Suprapubic skin (tissue), 4 donors: ENCODE data around the gene WWOX. TPM values are rescaled to one million over a fixed set of nuclear protein-coding genes. Genes with fewer than 3 reads are reported as not detected.

Experiments used
- DNase-seq, 2 donors: peaks; one replicate each; pipeline ENCODE4 v3.0.0-alpha.2; 2019; ENCODE audit warnings: low spot score in 2 of 2
- H3K27ac ChIP-seq: fragments of 200-600 bp; sonication (generic); one replicate; pipeline ENCODE4 v1.5.1; 2019
- H3K27me3 ChIP-seq: fragments of 200-600 bp; sonication (generic); one replicate; pipeline ENCODE4 v1.5.1; 2019
- H3K36me3 ChIP-seq: fragments of 200-600 bp; sonication (generic); one replicate; pipeline ENCODE4 v1.5.1; 2019
- H3K4me1 ChIP-seq: fragments of 200-600 bp; sonication (generic); one replicate; pipeline ENCODE4 v1.5.1; 2019
- H3K4me3 ChIP-seq: fragments of 200-600 bp; sonication (generic); one replicate; pipeline ENCODE4 v1.5.1; 2019; ENCODE audit warnings: mild to moderate bottlenecking
- H3K9me3 ChIP-seq: fragments of 200-600 bp; sonication (generic); one replicate; pipeline ENCODE4 v1.5.1; 2019
- CTCF ChIP-seq, 2 donors: fragments of 200-600 bp in 1 of 2; fragments of 450-650 bp in 1 of 2; sonication (generic) in 1 of 2; IDR thresholded peaks; one replicate each; pipeline ENCODE4 v1.5.1; 2016 to 2019; ENCODE audit warnings: antibody characterized with exemption in 2 of 2, mild to moderate bottlenecking in 1 of 2, moderate library complexity in 1 of 2
- EP300 ChIP-seq: sonication (generic); formaldehyde crosslinking; IDR thresholded peaks from one replicate; pipeline ENCODE4 v1.6.1; 2017; ENCODE audit warnings: antibody characterized with exemption
- POLR2A ChIP-seq, 2 donors: fragments of 450-650 bp; IDR thresholded peaks; one replicate each; pipeline ENCODE4 v1.6.1; 2017; ENCODE audit warnings: antibody characterized with exemption in 2 of 2, mild to moderate bottlenecking in 2 of 2, moderate library complexity in 2 of 2
- POLR2AphosphoS5 ChIP-seq, 3 donors: sonication (generic); formaldehyde crosslinking; IDR thresholded peaks; one replicate each; pipeline ENCODE4 v1.6.1; 2017; ENCODE audit warnings: antibody characterized with exemption in 3 of 3
- WGBS: methylation state at CpG from one replicate; pipeline ENCODE4 v1.1.5; 2018; 5-methylcytosine and 5-hydroxymethylcytosine counted together
- total RNA-seq, 4 donors: library from RNA; depleted of rRNA; stranded (reverse); fragments of >200 nt; gene quantifications; one replicate each; pipeline ENCODE4 v1.1.0, GENCODE V29; 2016

Gene WWOX
- total RNA-seq, 4 donors from 2014 or later, result 29.6 to 104 (median 47.3) TPM

- TF ChIP-seq CTCF (IDR thresholded peaks at IDR 0.05), result no peak
- no peak for TF ChIP-seq POLR2AphosphoS5 (IDR thresholded peaks at IDR 0.05)
- TF ChIP-seq EP300, result no peak
- TF ChIP-seq POLR2A (IDR thresholded peaks at IDR 0.05), result no peak
- Histone ChIP-seq H3K4me3 (no peak overlapping the region), H3K27me3 (no peaks in the 10 kb centered on the region), H3K4me1 (no peaks in the 10 kb centered on the region), H3K9me3 (no peaks in the 10 kb centered on the region), H3K36me3 (no peaks in the 10 kb centered on the region), H3K27ac (no peak overlapping the region)
- DNase-seq, result no peak
- 83% methylated on average over 15 of the region's 15 CpGs for WGBS
Observed at GRCh38 chr16:78375055-78375679, 275.7 kb downstream of the WWOX start.

GRCh38 chr16:78376452-78376851 lies 277.0 kb downstream of the WWOX start:
- Histone ChIP-seq H3K4me1 (no peaks in the 10 kb centered on the region), H3K9me3 (no peaks in the 10 kb centered on the region), H3K27me3 (no peaks in the 10 kb centered on the region), H3K27ac (no peak overlapping the region), H3K4me3 (no peak overlapping the region), H3K36me3 (no peaks in the 10 kb centered on the region)
- TF ChIP-seq CTCF (IDR thresholded peaks at IDR 0.05), result no peak
- 91% methylated on average over 4 of the region's 4 CpGs for WGBS
- DNase-seq, result no peak

- TF ChIP-seq EP300 (no peak), POLR2AphosphoS5 (IDR thresholded peaks at IDR 0.05) (no peak)
- Histone ChIP-seq H3K4me1 (no peaks in the 10 kb centered on the region), H3K27me3 (no peaks in the 10 kb centered on the region), H3K36me3 (no peaks in the 10 kb centered on the region), H3K9me3 (no peaks in the 10 kb centered on the region), H3K27ac (no peak overlapping the region), H3K4me3 (no peak overlapping the region)
- DNase-seq, result no peak
- 96% methylated on average over 4 of the region's 4 CpGs for WGBS
Observed at GRCh38 chr16:78377312-78377711, 277.9 kb downstream of the WWOX start.

GRCh38 chr16:78381060-78381459 lies 281.6 kb downstream of the WWOX start:
- H3K4me1 ChIP-seq, result no peaks in the 10 kb centered on the region
- WGBS, result 91% methylated on average over 1 of the region's 1 CpG

GRCh38 chr16:78383118-78383517 lies 283.7 kb downstream of the WWOX start:
- H3K9me3 ChIP-seq, result no peaks in the 10 kb centered on the region
- no peak for TF ChIP-seq POLR2AphosphoS5 (IDR thresholded peaks at IDR 0.05)
- no peak for TF ChIP-seq POLR2A (IDR thresholded peaks at IDR 0.05)
- TF ChIP-seq EP300, result no peak
- TF ChIP-seq CTCF (IDR thresholded peaks at IDR 0.05), result no peak
- H3K4me3 ChIP-seq, result no peak overlapping the region
- H3K4me1 ChIP-seq, result peaks cover 5% of the 10 kb centered on the region
- no peaks in the 10 kb centered on the region for H3K36me3 ChIP-seq
- WGBS, result 91% methylated on average over 2 of the region's 2 CpGs
- H3K27ac ChIP-seq, result no peak overlapping the region
- no peak for DNase-seq
- no peaks in the 10 kb centered on the region for H3K27me3 ChIP-seq

More at GRCh38 chr16:78381060-78381459, 281.6 kb downstream of the WWOX start:
- TF ChIP-seq POLR2AphosphoS5 (IDR thresholded peaks at IDR 0.05) (no peak), POLR2A (IDR thresholded peaks at IDR 0.05) (no peak), EP300 (no peak), CTCF (IDR thresholded peaks at IDR 0.05) (no peak)
- no peak for DNase-seq
- no peaks in the 10 kb centered on the region for H3K9me3 ChIP-seq
- no peak overlapping the region for H3K4me3 ChIP-seq
- no peak overlapping the region for H3K27ac ChIP-seq
- no peaks in the 10 kb centered on the region for H3K27me3 ChIP-seq
- H3K36me3 ChIP-seq, result no peaks in the 10 kb centered on the region
